NCI-H2029 treated with DMSO at 0.1 percent for 48 hours (cell line): ENCODE data around the gene ENO4.

Experiments used
- DNase-seq: peaks from one replicate; lab custom pipeline; 2025; lab: John Stamatoyannopoulos, UW

Gene ENO4

DNA sequence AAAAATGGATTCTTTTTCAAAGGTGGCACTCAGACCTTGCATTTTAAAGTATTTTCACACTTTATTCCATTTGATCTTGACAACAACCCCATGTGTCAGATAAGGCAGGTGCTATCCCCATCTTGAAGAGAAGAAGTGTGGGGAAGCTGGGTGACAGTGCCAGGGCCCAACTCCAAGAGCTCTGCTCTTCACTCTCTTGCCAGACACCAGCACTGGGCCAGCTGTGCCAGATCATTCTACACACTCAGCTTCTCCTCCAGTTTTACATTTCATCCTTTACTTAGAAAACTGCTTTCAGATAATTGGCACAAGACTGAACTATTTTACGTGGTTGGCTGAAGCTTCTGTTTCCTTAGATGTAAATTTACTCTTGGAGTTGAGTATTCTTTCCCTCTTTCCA lies 64.4 kb downstream of the ENO4 start:
- no peak for DNase-seq

DNA sequence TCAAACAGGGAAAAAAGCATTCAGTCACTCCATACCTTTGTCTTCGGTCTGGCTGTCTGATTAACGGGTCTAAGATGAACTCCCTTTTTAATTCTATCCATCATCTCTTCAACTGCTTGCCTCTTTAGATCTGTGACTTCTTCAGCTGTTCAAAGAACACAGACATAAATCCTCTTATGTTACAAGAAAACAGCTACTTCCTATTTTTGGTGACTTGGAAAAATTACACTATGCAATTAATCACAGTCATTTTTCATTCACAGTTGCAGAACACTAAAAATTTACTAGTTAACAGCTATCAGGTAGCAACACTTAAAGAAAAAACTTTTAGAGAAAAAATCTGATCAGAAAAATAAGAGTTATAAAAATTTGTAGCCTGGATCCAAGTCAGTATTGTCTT lies 66.0 kb downstream of the ENO4 start:
- DNase-seq = no peak

GRCh38 chr10:116917481-116917880 lies 68.2 kb downstream of the ENO4 start:
- no peak for DNase-seq

DNA sequence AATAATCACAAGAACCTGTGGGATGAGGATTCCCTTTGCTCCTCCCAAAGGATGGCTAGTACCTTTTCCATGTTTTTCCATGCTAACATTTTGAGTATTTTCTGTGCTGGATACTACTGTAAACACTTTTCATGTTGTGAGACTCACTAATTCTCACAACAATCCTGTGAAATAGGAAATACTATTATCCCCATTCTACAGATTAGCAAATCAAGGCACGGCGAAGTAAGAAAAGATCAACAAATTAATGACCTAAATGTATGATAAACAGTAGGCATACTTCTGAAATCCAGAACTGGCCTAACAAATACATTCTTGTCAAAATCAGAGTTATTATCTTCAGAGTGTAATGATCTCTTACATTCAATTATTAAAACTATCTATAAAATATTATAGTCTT lies 69.3 kb downstream of the ENO4 start:
- DNase-seq = no peak

DNA sequence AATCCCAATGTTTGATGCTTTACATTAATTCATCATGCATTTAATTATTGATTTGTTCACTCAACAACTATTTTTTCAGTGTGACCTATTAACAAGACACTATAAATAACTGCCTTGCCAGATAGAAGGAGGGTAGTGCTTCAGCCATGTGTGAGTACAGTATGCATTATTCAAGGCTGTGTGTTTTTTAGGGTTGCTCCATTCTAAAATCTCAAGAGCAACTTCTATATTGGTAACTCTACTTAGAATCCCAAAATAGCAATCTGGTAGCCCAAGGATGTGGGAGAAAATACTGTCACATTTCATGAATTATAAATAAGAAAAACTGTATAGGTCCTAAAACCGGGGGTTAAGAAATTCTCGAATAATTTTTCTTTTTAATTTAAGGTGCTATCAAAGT lies 69.9 kb downstream of the ENO4 start:
- no peak for DNase-seq

DNA sequence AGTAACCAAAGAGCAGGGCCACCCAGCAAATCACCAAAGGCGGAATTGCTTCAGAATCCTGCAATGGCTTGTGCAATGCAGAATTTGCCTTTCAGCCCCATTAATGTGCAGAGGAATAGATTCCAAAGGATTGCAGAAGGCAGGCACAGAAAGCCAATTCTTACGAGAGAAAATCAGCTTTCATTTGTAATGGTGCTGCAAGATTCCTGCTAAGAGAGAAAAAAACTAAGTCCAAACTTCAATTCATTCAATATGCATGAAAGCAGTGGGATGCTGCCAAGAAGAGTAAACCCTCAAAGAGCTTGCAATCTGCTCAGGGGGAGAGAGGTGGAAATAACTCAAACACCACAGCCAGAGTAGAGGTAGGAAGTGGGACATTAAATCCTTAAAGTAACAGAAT lies 70.4 kb downstream of the ENO4 start:
- DNase-seq = no peak

DNA sequence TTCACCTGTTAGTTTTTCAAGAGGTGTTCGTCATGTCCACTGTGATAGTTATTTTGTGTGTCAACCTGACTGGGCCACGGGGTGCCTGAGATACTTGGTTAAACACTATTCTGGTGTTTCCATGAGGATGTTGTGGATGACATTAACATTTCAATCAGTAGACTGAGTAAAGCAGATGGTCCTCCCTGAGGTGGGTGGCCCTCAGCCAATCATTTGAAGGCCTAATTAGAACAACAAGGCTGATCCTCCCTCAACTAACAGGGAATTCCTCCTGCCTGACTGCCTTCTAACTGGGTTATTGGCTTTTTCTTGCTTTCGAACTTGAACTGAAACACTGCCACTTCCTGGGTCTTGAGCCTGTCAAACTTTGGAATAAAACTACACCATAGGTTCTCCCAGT lies 75.8 kb downstream of the ENO4 start:
- DNase-seq = no peak

GRCh38 chr10:116926426-116926825 lies 77.1 kb downstream of the ENO4 start:
- DNase-seq = no peak

DNA sequence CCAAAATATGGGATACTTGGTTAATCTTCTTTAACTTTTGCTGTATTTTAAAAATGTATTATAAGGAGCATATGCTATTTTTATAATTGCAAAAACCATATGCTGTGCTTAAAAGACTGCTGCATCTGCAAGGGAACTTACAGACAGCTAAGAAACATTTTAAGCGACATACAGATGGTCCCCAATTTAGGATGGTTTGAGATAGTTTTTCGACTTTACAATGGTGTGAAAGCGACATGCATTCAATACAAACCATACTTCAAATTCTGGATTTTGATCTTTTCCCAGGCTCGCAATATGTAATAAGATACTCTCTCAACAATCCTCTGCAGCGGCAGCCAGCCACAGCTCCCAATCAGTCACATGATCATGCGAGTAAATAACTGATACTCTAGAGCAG lies 82.5 kb downstream of the ENO4 start:
- DNase-seq = no peak
